GM18498 (cell line): ENCODE measurements around the gene PSMA3.
"Not testable (repeated sequence)": the region's sequence is repeated elsewhere in the genome, so short reads cannot be mapped to it uniquely, and the experiment has no call there.

Experiments
- ATAC-seq: cut with Tn5 transposase; IDR thresholded peaks from one replicate; pipeline ENCODE4 v1.9.1; 2021; ENCODE audit warnings: mild to moderate bottlenecking, moderate library complexity; ENCODE audit not compliant: unreplicated experiment

The PSMA3 gene

GRCh38 chr14:58244556-58245387 is at the start of gene PSMA3:
Gene PSMA3 (plus strand): TSS chr14:58244843. CDS start chr14:58244921, 78 bp downstream.
- ATAC-seq: peak; percentile 93

DNA sequence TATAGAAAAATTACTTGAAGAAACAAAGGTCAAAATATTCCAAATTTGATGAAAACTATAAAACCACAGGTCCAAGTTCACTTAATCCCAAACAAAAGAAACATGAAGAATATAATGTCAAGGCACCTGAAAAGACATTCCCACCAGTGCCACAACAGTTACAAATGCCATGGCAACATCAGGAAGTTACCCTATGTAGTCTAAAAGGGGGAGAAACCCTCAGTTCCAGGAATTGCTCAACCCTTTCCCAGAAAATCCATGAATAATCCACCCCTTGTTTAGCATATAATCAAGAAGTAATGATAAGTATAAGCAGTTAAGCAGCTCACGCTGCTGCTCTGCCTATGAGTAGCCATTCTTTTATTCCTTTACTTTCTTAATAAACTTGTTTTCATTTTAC is 48.4 kb upstream of the PSMA3 start:
- ATAC-seq: no peak

DNA sequence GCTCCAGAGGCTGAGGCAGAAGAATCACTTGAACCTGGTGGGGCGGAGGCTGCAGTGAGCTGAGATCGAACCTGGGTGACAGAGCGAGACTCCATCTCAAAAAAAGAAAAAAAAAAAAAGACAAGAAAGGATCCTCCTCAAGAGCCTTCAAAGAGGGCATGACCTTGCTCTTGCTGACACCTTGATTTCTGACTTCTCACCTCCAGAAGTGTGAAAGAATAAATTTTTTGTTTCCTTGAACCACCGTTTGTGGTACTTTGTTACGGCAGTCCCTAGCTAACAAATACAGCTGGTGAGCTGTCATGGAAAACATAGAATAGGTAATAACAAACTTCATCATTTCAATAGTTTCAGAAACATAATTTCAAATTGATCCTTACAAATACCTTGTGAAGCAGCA is 46.6 kb upstream of the PSMA3 start:
- no peak for ATAC-seq

DNA sequence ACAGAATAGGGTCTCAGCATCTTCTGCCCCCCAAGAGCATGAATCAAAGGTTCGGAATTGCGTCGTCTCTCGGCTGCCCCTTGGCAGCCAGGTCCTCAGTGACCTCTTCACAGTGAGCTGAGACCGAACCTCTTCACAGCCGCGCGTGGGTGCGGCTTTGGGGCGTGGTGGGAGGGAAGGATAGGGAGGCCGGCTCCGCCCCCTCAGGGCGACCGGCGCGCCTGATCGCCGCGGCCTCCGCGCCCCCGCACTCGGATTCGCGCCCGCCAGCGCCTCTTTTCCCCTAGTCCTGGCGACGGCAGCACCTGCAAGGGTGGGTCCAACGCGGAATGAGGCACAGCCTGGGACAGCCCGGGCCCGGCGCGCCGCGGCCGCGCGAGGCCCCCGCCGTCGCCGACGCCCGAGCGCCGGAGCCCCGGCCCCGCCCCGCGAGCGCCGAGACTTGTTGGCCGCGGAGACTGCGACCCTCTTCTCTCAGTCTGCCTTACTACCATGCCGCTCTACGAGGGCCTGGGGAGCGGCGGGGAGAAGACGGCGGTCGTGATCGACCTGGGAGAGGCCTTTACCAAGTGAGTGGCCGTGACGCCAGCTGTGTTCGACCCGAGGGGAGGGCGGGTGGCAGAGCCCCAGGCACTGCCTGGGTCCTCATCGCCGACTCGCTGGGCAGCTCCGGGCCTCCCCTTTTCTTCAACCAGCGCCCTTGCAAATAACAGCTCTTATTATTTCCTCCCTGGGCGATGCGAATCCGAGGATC is 44.7 kb upstream of the PSMA3 start, which contains the start of gene ACTR10:
Gene ACTR10 (plus strand): TSS at position 424 of the 754 bp plus-strand sequence. CDS start 69 bp downstream, at position 493.
- ATAC-seq: peak; percentile 95

GRCh38 chr14:58200480-58200841 is 44.2 kb upstream of the PSMA3 start:
- peak; percentile 8 for ATAC-seq

GRCh38 chr14:58200846-58201245 is 43.8 kb upstream of the PSMA3 start:
- ATAC-seq: no peak

- ATAC-seq: no peak
Observed at GRCh38 chr14:58213176-58213575, 31.5 kb upstream of the PSMA3 start.

DNA sequence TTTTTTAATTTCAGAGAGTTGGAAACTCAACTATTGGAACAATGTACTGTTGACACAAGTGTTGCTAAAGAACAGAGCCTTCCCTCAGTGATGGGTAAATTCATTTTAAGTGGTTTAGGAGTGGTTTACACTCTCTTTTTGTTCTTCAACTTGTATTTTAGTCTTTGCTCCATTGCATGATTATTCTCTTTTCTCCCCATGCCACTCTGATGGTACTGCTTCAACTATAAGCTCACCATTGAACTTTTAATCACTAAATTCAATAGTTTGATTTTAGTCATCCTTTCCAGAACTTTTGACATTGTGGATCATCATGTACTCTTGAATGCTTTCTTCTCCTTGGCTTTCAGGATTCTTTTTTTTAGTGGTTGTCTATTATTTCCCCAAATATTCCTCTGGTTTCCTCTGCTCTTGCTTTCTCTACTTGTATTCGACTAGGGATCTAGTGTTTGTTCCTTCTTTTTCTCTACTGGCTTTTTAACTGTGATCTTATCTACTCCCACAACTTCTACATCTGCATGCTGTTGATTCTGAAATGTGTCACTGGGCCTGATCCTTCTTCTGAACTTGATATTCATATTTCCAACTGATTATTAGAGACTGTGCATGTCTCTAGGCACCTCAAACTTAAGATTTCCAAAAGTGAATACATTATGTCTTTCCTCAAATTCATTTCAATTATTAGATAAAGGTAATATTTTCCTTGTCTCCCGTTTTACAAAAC is 29.3 kb upstream of the PSMA3 start:
- ATAC-seq: no peak

GRCh38 chr14:58216544-58216943 is 28.1 kb upstream of the PSMA3 start:
- no peak for ATAC-seq

DNA sequence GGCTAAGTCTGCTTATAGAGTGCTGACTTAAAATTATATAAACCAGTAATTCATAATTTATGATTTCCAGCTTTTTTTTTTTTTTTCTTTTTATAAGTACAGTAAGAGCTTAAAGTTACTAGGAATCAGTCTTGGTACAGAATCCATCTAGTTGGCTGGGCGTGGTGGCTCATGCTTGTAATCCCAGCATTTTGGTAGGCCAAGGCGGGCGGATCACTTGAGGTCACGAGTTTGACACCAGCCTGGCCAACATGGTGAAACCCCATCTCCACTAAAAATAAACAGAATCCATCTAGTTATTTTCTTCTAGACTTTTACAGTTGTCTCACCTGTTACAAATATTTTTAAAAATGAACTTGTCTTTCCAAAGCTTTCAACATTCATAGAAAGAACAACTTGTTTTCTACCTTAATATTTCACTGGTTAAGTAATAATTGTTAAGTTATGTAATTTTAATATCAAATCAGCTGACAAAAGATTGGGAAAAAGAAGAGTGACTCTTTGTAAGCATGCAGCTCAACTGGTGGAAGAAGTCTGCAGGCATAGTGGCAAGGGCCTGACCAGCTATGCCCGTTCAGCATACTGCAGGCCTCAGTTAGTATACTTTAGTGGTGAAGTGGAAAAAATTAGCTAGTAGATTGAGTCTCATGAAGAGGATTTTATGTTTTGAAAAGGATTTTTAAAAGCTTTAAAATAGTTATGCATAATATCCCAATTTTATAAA is 17.4 kb upstream of the PSMA3 start:
- ATAC-seq: no peak

DNA sequence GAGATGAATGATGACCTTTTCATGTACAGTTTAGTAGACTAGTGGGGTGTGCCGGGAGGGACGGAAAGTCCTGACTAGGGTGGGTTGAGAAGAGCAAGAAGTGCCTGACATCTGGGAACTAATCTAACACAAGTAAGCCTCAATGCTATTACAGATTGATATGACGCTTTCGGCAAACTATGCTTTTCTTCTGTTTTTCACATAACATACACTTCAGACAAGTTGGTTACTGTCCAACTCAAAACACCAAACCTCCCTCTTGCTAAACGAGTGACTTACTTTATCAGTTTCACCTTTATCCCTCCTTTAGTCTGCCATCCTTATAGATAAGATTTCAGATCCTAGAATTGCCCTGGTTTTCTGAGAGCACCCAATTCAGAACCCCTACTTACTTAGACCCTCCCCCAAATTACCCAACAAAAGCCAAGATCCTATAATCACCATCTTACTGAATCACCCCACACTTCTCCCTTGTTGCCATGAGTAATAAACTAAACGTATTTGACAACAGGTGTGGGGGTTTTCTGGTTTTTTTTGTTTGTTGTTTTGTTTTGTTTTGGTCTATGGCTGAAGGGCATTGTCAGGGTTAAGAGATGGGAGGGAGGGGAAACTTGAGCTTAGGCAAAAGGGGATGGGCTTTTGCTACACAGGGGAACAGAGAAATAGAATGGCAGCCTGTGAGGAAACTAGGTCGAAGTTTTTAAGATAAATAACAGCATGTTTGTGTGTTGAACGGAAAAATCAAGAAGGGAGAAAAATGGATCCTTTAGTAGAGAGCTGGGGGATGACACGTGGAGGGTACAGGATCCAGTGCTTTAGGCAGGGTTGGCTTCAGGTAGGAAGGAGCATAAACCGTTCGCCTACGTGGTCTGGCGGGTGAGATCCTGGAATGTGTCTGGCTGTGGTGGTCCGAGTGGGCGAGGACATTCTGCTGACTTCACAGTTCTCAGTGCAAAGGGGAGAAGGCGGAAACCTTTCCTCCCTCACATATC is 6.1 kb upstream of the PSMA3 start:
- ATAC-seq: no peak

GRCh38 chr14:58239244-58240195 is 5.1 kb upstream of the PSMA3 start:
- no peak for ATAC-seq

- ATAC-seq: peak; percentile 39
Observed at GRCh38 chr14:58243790-58244555, 670 bp upstream of the PSMA3 start.

DNA sequence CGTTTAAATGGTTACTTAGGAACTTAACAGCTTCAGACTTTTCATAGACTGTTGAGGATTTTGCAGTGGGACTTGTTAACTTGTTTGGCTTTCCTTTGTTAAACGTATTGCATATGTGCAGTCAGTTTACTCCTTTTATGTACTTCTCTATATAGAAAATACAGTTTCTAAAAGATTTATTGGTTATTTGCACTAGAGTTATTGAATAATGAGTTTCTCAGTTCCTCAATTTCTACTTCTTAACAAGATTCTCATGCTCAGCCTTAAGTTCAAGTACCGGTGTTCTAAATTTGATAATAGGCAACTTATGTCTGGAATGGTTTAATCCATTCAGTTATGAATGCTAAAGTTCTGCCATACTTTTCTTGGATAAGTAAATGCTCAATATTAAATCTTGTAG is 919 bp downstream of the PSMA3 start:
- ATAC-seq: no peak

GRCh38 chr14:58249611-58250010 is 5.0 kb downstream of the PSMA3 start:
- no peak for ATAC-seq

DNA sequence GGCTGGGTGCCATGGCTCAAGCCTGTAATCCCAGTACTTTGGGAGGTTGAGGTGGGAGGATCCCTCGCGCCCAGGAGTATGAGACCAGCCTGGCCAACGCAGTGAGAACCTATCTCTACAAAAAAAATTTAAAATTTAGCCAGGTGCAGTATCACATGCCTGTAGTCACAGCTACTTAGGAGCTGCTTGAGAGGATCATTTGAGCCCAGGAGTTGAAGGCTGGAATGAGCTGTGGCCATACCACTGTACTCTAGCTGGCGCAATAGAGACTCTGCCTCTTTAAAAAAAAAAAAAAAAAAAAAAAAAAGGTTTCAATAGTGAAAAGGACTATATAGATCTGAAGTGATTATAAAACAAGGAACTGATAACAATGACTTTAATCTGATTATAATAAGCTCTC is 13.5 kb downstream of the PSMA3 start:
- ATAC-seq: no peak

GRCh38 chr14:58262005-58262404 is 17.4 kb downstream of the PSMA3 start:
- ATAC-seq: not testable (repeated sequence)

DNA sequence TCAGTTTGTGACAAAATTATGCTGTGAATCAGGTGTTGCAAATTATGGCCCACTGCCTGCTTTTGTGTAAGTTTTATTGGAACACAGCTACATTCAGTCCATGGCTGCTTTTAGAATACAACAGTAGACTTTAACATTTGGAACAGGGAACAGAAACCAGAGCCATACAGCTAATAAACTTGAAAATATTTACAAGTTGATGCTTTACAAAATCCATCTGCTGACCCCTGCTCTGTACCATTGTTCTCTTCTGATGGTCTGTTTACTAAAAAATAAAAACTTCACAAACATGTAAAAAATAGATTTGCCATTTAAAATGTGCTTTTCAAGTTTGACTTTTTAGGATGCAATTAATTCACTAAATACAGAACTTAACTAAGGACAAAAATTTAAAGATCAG is 20.8 kb downstream of the PSMA3 start:
- no peak for ATAC-seq
